GM18873 (cell line): ENCODE data around the gene GTF2A1.

ENCODE experiments used
- ATAC-seq: cut with Tn5 transposase; IDR thresholded peaks from one replicate; pipeline ENCODE4 v1.9.1; 2021; ENCODE audit warnings: mild to moderate bottlenecking, moderate library complexity, moderate number of reproducible peaks; ENCODE audit not compliant: unreplicated experiment, low FRiP score

The GTF2A1 gene

DNA sequence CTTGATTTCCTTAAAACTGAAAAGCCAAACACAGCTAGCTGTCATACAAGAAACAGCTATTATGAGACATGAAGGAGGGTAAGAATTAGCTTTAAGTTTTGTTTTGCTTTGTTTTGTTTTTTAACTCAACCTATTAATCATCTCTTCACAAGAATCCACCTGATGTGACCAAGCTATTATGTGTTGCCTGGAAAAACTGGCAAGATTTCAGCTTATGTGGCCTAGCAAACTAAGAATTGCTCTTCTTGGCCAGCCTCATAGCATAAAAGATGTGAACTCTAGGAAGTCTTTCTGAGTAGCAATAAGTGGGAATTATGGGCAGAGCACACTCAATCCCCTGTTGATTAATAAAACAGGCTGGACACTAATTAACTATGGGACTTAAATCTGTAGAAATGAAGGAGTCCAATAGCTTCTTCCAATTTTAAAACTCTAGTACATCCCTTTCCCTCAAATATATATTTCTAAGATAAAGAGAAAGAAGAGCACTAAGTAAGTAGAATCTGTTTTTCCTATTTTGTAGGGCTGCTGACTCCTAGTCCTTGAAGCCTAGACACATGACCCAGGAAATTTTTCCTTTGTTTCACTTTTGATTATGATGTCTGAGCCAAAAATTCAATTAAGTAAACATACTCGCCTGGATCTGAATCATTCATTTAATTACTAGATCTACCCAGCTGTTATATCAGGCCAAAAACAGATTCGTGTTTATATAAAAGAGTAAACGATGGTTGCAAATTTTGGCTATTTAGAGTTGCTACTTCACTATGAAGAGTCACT lies 75.7 kb downstream of the GTF2A1 start:
- no peak for ATAC-seq

DNA sequence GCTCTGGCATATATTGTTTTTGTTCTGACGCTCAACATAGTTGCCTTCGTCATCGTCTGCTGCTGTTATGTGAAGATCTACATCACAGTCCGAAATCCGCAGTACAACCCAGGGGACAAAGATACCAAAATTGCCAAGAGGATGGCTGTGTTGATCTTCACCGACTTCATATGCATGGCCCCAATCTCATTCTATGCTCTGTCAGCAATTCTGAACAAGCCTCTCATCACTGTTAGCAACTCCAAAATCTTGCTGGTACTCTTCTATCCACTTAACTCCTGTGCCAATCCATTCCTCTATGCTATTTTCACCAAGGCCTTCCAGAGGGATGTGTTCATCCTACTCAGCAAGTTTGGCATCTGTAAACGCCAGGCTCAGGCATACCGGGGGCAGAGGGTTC lies 77.0 kb downstream of the GTF2A1 start:
- no peak for ATAC-seq

DNA sequence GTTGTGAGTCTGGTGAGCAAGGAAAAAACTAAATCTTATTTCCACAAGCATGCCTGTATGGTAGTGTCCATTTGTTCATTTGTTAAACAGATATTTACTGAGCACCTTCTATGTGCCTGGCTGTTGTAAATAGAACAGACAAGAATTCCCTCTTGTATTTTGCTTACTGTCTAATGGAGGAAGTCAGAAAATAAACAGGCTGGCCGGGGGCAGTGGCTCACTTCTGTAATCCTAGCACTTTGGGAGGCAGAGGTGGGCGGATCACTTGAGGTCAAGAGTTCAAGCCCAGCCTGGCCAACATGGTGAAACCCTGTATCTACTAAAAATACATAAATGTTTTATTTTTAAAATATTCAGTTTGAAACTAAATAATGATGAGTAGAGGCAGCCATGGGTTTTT lies 79.3 kb downstream of the GTF2A1 start:
- no peak for ATAC-seq

DNA sequence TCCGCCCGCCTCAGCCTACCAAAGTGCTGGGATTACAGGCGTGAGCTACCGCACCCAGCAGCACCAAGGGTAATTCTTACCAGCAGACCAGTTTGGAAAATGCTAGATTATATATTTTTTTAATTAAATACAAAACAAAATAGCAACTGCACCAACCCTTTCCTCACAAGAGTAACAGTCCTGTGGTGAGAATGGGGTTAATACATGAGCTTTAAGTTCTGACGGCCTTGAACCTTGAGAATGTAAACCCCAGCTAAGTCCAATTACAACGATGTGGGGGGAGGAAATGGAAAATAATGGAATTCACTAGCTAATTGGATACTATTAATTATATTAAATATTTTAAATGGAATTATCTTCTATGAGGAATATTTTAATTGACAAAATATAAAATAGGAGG lies 82.3 kb downstream of the GTF2A1 start:
- no peak for ATAC-seq

DNA sequence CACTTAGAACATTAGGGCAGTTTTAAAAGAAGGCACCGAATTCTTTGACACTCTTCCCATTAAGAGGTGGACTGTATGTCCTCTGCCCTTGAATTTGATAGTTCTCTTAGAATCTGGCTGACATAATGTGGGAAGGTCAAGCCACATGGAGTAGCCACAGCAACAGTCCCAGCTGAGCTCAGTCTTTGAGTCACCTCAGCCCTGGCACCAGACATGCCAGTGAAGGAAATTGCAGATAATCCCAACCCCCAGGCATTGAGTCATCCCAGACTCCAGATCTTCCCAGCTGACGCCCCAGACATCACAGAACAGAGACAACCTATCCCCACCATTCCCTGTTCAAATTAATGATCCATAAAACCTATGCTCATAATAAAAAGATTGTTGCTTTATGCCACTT lies 83.4 kb downstream of the GTF2A1 start:
- ATAC-seq, result no peak

DNA sequence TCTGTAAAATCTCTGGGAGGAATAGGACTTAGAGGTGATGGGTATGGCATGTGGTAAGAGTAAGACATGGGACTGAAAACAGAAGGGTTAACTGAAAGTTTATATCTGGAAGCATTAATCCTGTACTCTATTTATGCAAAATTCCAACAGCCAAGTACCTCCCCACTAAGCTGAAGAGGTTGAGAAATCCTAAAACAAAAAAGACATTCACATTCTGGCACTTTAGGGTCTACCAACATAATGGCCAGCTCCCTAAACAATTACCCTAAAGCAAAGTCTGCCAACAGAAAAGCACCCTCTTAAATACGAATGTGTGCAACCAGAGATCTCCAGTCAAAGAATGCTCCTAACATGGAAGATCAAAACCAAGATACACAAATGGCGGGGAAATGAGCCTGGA lies 87.4 kb downstream of the GTF2A1 start:
- ATAC-seq, result no peak

DNA sequence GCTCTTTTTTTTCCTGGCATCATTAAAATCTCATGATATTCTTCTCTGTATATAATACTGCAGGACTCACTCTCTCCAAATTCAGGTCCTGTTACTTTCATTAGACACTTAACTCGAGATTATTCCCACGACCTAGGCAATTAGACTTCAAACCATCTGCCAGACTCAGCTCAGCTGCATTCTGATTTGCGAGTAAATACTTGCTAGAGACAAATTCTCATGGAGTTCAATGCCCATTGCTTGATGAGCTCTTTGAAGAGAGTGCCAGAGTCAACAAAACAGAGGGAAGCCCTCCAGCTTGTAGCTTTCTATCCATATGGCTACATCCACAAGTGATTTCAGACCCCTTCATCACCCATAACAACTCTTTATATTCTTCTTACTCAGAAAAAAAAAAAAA lies 88.3 kb downstream of the GTF2A1 start:
- ATAC-seq, result no peak

DNA sequence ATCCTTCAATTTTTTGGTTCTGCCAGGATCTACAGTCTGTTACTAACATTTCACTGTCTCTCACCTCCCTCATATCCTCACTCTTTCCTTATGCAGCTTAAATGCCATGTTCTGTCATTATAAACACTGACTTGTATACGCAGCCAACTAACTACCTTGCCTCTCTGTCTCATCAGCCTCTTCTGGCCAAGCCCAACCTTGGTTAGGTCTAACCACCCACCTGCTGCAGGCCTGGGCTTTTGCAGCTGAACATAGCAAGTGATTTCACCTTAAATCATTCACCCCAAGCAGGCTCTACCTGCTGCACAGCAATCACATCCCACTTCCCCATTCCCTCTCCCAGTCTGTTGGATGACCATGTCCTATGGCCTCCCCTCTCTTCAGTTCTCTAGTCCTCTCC lies 91.5 kb downstream of the GTF2A1 start:
- ATAC-seq, result no peak

DNA sequence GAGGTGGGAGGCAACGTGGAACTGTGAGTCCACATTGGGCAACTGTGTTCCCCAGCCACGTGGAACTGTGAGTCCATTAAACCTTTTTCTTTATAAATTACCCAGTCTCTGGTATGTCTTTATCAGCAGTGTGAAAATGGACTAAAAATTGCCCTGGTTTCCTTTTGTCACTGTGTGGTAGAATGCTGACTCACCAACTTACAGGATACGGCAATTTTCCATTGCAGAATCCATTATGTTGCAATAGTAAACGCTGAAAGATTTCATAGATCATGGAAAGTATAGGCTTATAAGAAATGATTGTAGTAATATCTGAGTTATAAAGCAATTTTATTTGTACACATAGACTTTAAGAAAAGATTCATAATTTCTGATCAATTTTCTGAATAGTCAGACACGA lies 93.0 kb downstream of the GTF2A1 start:
- no peak for ATAC-seq

DNA sequence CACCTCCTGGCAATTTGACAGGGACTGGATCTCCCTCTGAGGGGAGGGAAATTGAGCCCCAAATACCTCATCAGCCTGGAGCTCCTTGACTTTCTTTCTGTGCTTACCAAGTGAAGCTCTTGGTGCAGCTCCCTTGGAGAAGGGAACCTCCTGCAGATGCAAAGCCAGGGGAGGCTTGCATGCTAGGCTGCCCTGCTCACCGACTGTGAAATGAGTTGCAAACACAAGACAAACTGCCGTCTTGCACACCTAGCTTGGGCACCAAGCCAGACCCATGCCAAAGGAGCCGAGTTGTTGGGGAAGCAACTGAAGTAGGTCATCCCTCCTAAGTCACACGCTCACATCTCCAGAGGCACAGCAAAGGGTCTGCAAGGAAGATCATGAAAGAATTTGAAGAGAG lies 95.2 kb downstream of the GTF2A1 start:
- no peak for ATAC-seq
